ENCODE results near the gene CFAP299.
"Not testable (repeated sequence)": the region's sequence is repeated elsewhere in the genome, so short reads cannot be mapped to it uniquely, and the experiment has no call there.

Gene CFAP299

DNA sequence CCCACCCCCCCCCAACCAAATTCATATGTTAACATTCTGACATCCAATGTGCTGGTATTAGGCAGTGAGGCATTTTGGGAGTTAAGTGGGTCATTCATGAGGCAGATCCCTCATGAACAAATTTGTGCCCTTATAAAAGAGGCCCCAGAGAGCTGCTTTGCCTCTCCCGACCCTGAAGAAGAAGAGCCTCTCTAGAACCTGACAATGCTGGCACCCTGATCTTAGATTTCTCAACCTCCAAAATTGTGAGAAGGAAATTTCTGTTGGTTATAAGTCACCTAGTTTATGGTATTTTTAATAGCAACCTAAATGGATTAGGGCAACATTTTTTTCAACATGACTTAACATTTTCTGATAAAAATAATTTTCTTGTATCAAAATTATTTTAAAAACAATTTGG is 296.3 kb downstream of the CFAP299 start:
- H3K4me3 ChIP-seq (replicated peaks; ENCODE audit: low read depth, low read length) = no peak overlapping the region
- TF ChIP-seq, protein P1, sequence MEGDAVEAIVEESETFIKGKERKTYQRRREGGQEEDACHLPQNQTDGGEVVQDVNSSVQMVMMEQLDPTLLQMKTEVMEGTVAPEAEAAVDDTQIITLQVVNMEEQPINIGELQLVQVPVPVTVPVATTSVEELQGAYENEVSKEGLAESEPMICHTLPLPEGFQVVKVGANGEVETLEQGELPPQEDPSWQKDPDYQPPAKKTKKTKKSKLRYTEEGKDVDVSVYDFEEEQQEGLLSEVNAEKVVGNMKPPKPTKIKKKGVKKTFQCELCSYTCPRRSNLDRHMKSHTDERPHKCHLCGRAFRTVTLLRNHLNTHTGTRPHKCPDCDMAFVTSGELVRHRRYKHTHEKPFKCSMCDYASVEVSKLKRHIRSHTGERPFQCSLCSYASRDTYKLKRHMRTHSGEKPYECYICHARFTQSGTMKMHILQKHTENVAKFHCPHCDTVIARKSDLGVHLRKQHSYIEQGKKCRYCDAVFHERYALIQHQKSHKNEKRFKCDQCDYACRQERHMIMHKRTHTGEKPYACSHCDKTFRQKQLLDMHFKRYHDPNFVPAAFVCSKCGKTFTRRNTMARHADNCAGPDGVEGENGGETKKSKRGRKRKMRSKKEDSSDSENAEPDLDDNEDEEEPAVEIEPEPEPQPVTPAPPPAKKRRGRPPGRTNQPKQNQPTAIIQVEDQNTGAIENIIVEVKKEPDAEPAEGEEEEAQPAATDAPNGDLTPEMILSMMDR (IDR thresholded peaks at IDR 0.05; ENCODE audit: low read depth, low read length, missing control alignments) = no peak
- no peak for DNase-seq (ENCODE audit: extremely low read depth, low read depth)

DNA sequence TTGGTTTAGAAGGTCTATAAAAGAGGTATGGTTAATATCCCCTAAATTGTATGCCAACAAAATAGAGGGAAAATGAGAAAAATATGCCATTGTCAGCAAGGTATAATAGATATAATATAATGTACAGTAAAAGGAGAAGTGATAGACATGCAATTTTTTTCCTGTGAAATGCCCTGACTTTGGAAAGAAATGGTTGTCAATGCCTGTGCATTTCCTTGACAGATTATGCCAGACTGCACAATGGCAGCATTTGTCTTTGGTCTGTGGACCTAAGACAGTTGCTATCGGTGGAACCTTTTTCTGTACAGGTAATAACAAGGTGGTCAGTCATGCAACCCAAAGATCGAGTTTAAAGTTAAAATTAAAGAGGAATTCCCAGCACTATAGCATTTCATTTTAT is 301.7 kb downstream of the CFAP299 start:
- H3K4me3 ChIP-seq (replicated peaks; ENCODE audit: low read depth, low read length) = no peak overlapping the region
- DNase-seq (ENCODE audit: extremely low read depth, low read depth) = no peak
- TF ChIP-seq, protein P1 (IDR thresholded peaks at IDR 0.05; ENCODE audit: low read depth, low read length, missing control alignments) = no peak

DNA sequence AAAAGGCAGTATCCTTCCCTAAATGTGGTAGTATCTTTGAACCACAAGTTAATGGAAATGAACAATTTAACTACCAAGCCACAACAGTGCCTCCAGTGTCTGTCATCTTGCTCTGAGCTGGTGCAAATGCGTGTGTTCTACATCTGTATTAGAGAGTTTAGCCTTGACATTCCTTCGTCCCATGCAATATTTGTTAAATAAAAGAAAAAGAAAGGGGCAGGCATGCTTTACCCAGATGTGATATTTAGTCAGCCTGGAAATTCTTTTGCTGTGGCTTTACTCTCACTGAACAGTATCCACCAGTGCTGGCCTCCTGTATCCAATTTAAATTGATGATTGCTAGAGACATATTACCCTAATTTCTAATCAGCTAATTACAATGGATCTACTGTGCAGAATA is 310.5 kb downstream of the CFAP299 start:
- no peak overlapping the region for H3K4me3 ChIP-seq (replicated peaks; ENCODE audit: low read depth, low read length)
- DNase-seq (ENCODE audit: extremely low read depth, low read depth) = peak; percentile 9
- TF ChIP-seq, protein P1 (IDR thresholded peaks at IDR 0.05; ENCODE audit: low read depth, low read length, missing control alignments) = no peak

DNA sequence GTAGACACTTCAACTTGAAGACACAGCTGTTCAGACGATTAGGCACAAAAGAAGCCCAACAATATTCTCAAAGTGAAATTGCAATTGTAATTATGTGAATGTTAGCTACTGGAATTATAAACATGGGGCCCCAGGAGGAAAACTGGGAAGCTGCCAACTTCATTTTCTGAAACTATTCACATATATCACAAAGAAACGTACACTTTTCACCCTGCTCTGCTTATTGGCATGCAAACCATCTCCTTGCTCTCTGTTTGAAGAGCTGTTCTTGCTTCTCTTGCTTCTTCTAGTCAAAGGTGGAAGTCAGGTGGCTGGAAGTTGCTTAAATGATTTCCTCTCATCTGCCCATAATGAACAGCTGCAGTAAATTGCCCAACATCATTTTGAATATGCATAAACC is 320.1 kb downstream of the CFAP299 start:
- no peak for DNase-seq (ENCODE audit: extremely low read depth, low read depth)
- H3K4me3 ChIP-seq (replicated peaks; ENCODE audit: low read depth, low read length) = no peak overlapping the region
- TF ChIP-seq, protein P1 (IDR thresholded peaks at IDR 0.05; ENCODE audit: low read depth, low read length, missing control alignments) = no peak

DNA sequence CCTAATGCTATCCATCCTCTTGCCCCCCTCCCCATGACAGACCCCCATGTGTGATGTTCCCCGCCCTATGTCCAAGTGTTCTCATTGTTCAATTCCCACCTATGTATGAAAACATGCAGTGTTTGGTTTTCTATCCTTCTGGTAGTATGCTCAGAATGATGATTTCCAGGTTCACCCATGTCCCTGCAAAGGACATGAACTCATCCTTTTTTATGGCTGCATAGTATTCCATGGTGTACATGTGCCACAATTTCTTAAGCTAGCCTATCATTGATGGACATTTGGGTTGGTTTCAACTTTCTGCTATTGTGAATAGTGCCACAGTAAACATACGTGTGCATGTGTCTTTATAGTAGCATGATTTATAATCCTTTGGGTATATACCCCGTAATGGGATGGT is 334.6 kb downstream of the CFAP299 start:
- DNase-seq (ENCODE audit: extremely low read depth, low read depth); H3K4me3 ChIP-seq (replicated peaks; ENCODE audit: low read depth, low read length): not testable (repeated sequence)

DNA sequence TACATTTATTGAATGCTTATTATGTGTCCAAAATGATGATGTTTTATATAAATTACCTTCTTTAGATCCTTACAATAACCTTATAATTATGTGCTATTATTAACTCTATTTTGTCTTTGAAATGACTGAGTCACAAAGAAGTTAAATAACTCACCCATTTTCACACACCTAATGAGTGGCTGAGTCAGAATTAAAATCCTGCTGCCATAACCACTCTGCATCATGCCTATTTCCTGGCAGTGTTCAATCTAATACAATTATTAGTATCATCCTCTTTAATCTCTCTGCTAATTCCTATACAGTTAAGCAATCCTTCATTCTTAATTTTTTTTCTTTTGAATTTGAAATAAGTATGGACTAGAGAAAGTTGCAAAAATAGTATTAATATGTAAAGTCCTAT is 342.9 kb downstream of the CFAP299 start:
- H3K4me3 ChIP-seq (replicated peaks; ENCODE audit: low read depth, low read length) = no peak overlapping the region
- no peak for DNase-seq (ENCODE audit: extremely low read depth, low read depth)
- TF ChIP-seq, protein P1 (IDR thresholded peaks at IDR 0.05; ENCODE audit: low read depth, low read length, missing control alignments) = no peak

DNA sequence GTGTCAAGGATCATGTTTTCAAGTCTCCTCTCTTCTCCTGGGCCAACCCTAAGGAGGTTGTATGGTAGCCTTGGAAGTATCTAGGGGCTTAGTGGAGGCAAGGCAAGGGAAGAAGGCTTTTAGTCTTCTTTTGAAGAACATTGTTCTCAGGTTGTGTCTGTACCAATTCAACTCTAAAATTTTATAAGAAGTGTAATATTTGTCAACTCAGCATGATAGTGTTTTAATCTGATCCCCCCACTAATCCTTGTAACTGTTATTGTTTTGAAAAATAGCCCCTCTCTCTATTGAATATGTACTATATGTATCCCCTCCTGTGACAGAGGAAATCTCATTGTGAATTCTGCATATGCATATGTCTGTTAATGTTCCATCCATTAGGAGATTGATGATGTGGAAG is 345.4 kb downstream of the CFAP299 start:
- no peak for DNase-seq (ENCODE audit: extremely low read depth, low read depth)
- TF ChIP-seq, protein P1 (IDR thresholded peaks at IDR 0.05; ENCODE audit: low read depth, low read length, missing control alignments) = no peak
- H3K4me3 ChIP-seq (replicated peaks; ENCODE audit: low read depth, low read length) = no peak overlapping the region

Data from HFF-Myc (cell line).